GM23338 (cell line): ENCODE data around the gene USH2A.

Experiments
- CREB1 ChIP-seq: fragments of 250-450 bp; sonication (Bioruptor Pico); IDR thresholded peaks from 2 replicates; pipeline ENCODE4 v1.5.0; 2020; ENCODE audit warnings: low read depth, mild to moderate bottlenecking, moderate library complexity
- CTCF ChIP-seq, 2 experiments: fragments of 200-600 bp in 1 of 2; sonication (generic) in 1 of 2; conservative IDR thresholded peaks; 2 replicates each; pipeline versions ENCODE4 v1.5.1 to v1.6.1; 2016 to 2017; ENCODE audit warnings: antibody characterized with exemption in 2 of 2, low read depth in 2 of 2, mild to moderate bottlenecking in 2 of 2, moderate library complexity in 1 of 2
- EZH2 ChIP-seq: fragments of 200-600 bp; sonication (generic); IDR thresholded peaks from one replicate; pipeline ENCODE4 v1.8.0; 2017; ENCODE audit warnings: antibody characterized with exemption, mild to moderate bottlenecking, low read depth; ENCODE audit not compliant: unreplicated experiment
- EZH2phosphoT487 ChIP-seq: fragments of 200-600 bp; sonication (generic); IDR thresholded peaks from one replicate; pipeline ENCODE4 v1.8.1; 2018; ENCODE audit warnings: antibody characterized with exemption; ENCODE audit not compliant: unreplicated experiment
- JUNB ChIP-seq: IDR thresholded peaks from one replicate; pipeline ENCODE4 v1.6.1; 2016; ENCODE audit warnings: antibody characterized with exemption; ENCODE audit not compliant: unreplicated experiment
- POLR2AphosphoS5 ChIP-seq: IDR thresholded peaks from 2 replicates; pipeline ENCODE4 v1.6.1; 2016; ENCODE audit warnings: antibody characterized with exemption, low read depth
- STAT1 ChIP-seq: IDR thresholded peaks from one replicate; pipeline ENCODE4 v1.6.1; 2016; ENCODE audit warnings: antibody characterized with exemption; ENCODE audit not compliant: unreplicated experiment
- ZNF114 ChIP-seq: fragments of 250-450 bp; sonication (Bioruptor Pico); IDR thresholded peaks from 2 replicates; pipeline ENCODE4 v1.5.0; 2020; ENCODE audit warnings: mild to moderate bottlenecking, moderate library complexity
- ZNF331 ChIP-seq: fragments of 250-450 bp; sonication (Bioruptor Pico); IDR thresholded peaks from 2 replicates; pipeline ENCODE4 v1.5.0; 2020; ENCODE audit warnings: low read depth, mild to moderate bottlenecking, moderate library complexity
- TF ChIP-seq, protein P1 (sequence below): IDR thresholded peaks from one replicate; pipeline ENCODE4 v1.6.1; 2018; ENCODE audit warnings: antibody characterized with exemption; ENCODE audit not compliant: unreplicated experiment
- TF ChIP-seq, protein P2 (sequence below): fragments of 250-450 bp; sonication (Bioruptor Pico); IDR thresholded peaks from 2 replicates; pipeline ENCODE4 v1.5.0; 2020; ENCODE audit warnings: mild to moderate bottlenecking, moderate library complexity
- TF ChIP-seq, protein P3 (sequence below): IDR thresholded peaks from 2 replicates; pipeline ENCODE4 v1.6.1; 2016; ENCODE audit warnings: antibody characterized with exemption

DNA sequence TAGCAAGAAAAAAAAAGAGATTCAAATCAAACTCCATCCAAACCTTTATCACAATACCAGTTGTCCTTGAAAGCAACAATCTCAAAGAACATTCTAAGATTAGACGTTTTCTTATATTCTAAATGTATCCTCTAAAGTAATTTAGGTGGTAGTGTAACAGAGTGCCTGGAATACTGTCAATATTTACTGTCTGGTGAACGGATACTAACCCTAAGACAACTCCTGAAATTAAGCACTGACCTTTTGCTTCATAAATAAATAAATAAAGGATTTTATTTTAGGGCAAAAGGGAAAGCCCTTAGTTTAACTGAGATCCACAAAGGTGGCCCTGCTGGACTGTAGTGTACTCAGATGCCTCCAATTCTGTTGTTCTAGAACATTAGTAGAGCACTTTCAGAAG, 9.9 kb upstream of the USH2A start:
- TF ChIP-seq CREB1 (CRISPR knock-in tag) (no peak), EZH2 (no peak), CTCF (conservative IDR thresholded peaks at IDR 0.05; ENCODE audit: low read depth in 2 of 2) (no peak), EZH2phosphoT487 (no peak), POLR2AphosphoS5 (no peak), JUNB (no peak), ZNF114 (no peak), STAT1 (no peak), ZNF331 (no peak)
- TF ChIP-seq, protein P1, sequence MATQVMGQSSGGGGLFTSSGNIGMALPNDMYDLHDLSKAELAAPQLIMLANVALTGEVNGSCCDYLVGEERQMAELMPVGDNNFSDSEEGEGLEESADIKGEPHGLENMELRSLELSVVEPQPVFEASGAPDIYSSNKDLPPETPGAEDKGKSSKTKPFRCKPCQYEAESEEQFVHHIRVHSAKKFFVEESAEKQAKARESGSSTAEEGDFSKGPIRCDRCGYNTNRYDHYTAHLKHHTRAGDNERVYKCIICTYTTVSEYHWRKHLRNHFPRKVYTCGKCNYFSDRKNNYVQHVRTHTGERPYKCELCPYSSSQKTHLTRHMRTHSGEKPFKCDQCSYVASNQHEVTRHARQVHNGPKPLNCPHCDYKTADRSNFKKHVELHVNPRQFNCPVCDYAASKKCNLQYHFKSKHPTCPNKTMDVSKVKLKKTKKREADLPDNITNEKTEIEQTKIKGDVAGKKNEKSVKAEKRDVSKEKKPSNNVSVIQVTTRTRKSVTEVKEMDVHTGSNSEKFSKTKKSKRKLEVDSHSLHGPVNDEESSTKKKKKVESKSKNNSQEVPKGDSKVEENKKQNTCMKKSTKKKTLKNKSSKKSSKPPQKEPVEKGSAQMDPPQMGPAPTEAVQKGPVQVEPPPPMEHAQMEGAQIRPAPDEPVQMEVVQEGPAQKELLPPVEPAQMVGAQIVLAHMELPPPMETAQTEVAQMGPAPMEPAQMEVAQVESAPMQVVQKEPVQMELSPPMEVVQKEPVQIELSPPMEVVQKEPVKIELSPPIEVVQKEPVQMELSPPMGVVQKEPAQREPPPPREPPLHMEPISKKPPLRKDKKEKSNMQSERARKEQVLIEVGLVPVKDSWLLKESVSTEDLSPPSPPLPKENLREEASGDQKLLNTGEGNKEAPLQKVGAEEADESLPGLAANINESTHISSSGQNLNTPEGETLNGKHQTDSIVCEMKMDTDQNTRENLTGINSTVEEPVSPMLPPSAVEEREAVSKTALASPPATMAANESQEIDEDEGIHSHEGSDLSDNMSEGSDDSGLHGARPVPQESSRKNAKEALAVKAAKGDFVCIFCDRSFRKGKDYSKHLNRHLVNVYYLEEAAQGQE: no peak
- TF ChIP-seq, protein P2, sequence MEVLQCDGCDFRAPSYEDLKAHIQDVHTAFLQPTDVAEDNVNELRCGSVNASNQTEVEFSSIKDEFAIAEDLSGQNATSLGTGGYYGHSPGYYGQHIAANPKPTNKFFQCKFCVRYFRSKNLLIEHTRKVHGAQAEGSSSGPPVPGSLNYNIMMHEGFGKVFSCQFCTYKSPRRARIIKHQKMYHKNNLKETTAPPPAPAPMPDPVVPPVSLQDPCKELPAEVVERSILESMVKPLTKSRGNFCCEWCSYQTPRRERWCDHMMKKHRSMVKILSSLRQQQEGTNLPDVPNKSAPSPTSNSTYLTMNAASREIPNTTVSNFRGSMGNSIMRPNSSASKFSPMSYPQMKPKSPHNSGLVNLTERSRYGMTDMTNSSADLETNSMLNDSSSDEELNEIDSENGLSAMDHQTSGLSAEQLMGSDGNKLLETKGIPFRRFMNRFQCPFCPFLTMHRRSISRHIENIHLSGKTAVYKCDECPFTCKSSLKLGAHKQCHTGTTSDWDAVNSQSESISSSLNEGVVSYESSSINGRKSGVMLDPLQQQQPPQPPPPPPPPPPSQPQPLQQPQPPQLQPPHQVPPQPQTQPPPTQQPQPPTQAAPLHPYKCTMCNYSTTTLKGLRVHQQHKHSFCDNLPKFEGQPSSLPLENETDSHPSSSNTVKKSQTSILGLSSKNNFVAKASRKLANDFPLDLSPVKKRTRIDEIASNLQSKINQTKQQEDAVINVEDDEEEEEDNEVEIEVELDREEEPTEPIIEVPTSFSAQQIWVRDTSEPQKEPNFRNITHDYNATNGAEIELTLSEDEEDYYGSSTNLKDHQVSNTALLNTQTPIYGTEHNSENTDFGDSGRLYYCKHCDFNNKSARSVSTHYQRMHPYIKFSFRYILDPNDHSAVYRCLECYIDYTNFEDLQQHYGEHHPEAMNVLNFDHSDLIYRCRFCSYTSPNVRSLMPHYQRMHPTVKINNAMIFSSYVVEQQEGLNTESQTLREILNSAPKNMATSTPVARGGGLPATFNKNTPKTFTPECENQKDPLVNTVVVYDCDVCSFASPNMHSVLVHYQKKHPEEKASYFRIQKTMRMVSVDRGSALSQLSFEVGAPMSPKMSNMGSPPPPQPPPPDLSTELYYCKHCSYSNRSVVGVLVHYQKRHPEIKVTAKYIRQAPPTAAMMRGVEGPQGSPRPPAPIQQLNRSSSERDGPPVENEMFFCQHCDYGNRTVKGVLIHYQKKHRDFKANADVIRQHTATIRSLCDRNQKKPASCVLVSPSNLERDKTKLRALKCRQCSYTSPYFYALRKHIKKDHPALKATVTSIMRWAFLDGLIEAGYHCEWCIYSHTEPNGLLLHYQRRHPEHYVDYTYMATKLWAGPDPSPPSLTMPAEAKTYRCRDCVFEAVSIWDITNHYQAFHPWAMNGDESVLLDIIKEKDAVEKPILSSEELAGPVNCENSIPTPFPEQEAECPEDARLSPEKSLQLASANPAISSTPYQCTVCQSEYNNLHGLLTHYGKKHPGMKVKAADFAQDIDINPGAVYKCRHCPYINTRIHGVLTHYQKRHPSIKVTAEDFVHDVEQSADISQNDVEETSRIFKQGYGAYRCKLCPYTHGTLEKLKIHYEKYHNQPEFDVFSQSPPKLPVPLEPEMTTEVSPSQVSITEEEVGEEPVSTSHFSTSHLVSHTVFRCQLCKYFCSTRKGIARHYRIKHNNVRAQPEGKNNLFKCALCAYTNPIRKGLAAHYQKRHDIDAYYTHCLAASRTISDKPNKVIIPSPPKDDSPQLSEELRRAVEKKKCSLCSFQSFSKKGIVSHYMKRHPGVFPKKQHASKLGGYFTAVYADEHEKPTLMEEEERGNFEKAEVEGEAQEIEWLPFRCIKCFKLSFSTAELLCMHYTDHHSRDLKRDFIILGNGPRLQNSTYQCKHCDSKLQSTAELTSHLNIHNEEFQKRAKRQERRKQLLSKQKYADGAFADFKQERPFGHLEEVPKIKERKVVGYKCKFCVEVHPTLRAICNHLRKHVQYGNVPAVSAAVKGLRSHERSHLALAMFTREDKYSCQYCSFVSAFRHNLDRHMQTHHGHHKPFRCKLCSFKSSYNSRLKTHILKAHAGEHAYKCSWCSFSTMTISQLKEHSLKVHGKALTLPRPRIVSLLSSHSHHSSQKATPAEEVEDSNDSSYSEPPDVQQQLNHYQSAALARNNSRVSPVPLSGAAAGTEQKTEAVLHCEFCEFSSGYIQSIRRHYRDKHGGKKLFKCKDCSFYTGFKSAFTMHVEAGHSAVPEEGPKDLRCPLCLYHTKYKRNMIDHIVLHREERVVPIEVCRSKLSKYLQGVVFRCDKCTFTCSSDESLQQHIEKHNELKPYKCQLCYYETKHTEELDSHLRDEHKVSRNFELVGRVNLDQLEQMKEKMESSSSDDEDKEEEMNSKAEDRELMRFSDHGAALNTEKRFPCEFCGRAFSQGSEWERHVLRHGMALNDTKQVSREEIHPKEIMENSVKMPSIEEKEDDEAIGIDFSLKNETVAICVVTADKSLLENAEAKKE (CRISPR knock-in tag): no peak
- TF ChIP-seq, protein P3, sequence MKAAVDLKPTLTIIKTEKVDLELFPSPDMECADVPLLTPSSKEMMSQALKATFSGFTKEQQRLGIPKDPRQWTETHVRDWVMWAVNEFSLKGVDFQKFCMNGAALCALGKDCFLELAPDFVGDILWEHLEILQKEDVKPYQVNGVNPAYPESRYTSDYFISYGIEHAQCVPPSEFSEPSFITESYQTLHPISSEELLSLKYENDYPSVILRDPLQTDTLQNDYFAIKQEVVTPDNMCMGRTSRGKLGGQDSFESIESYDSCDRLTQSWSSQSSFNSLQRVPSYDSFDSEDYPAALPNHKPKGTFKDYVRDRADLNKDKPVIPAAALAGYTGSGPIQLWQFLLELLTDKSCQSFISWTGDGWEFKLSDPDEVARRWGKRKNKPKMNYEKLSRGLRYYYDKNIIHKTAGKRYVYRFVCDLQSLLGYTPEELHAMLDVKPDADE: no peak
